Measurements from ENCODE around the gene RNF144B.

GRCh38 chr6:18463429-18463828 is 76.3 kb downstream of the RNF144B start:
- TF ChIP-seq CTCF (IDR thresholded peaks at IDR 0.05) (no peak), POLR2A (IDR thresholded peaks at IDR 0.05) (no peak)
